GM18498 (cell line): ENCODE measurements around the gene FAM200C.
A peak's percentile ranks its signal among the peaks of the same experiment; 100 is the strongest.

ENCODE experiments used
- ATAC-seq: cut with Tn5 transposase; IDR thresholded peaks from one replicate; pipeline ENCODE4 v1.9.1; 2021; ENCODE audit warnings: mild to moderate bottlenecking, moderate library complexity; ENCODE audit not compliant: unreplicated experiment

The FAM200C gene

DNA sequence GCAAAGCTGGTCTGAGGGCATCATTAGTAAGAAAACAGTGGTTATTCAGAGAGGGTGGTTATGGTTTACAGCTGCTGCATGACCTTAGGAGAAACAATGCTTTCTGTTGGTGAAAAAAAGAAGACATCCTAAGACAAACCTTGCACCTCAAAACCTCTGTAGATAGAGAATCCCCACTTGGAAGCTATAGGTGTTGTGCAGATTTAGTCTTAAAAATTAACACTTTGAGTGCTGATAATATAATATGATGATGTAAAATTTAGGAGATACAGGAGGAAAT, 20.4 kb upstream of the FAM200C start:
- no peak for ATAC-seq

- no peak for ATAC-seq
Measured at GRCh38 chr5:160419458-160420330, 19.8 kb upstream of the FAM200C start.

DNA sequence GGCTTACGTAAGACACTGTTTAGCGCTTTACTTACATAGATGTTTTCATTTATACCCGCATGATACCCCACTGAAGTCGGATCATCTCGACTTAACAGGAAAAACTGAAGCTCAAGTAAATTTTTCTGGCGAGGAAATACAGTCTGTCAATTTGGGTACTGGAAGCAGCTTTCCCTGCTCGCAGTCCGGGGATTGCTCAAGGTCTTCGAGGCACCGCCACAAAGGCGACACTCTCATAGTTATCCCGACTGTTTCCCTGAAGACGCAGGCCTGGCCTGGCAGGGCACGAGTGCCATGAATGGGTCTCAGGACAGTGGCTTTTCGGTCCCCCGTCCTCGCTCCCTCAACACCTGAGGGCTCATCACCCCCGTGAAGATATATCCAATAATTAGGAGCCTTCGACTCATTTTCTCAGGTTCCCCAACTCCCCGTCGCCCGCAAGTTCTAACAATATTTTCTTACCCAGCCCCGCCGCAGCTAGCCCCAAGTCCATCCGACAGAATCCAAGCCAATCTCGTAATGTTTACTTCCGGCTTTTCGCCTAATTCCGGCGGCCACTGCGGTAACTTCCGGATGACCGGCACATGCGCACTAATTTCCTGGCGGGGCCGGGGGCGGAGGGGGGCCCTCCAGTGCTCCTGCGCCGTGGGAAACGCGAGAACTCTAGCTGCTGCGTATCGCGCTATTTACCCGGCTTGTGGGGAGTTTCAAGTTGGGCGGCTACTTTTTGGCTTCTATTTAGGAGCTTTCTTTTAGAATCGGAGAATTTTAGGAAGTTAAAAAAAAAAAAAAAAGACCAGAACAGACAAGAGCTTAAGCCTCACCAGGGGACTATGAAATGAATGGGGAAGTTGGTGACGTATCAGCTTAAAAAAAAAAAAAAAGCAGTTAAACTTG, 19.0 kb upstream of the FAM200C start, which contains the start of gene SLU7:
Gene SLU7 (minus strand): TSS at position 521 of the 897 bp plus-strand sequence. CDS start 3,787 bp downstream, outside the sequence.
- ATAC-seq = peak; percentile 75

GRCh38 chr5:160398806-160399205, 1.0 kb downstream of the FAM200C start:
- no peak for ATAC-seq

DNA sequence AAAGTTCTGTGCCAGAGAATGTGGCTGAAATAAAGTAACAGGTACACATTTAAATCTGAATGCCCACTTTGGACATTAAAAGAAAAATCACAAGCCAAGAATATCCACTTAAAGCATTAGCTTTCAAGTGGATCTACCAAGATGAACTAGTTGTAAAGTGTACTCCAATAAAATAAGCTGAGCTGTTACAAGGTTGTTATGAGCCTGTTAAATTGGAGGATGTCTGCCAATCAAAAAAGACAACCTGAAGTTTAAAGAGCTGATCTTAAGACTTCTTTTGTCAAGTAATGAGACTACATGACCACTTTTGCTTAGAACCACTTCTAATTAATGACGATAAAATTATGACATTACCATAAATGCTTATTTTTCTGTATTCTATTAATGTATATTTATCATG, 2.4 kb downstream of the FAM200C start:
- ATAC-seq = no peak

DNA sequence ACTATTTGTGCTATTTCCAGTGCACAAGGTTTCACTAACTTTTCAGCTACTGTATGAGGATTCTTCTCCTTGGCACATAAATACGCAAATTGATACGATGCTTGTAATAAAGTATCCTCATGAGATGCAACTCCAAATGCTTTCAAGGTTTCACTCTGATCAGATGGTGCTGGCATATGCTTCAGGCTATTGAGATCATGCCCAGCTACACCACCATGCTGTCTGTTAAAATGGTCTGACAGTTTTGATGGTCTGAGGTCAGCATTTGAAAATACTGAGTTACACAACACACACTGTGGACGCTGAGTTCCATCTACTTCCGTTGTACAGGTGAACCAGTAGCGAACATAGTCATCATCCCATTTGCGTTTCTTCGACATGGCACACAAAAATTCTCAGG, 4.7 kb downstream of the FAM200C start:
- ATAC-seq = no peak

DNA sequence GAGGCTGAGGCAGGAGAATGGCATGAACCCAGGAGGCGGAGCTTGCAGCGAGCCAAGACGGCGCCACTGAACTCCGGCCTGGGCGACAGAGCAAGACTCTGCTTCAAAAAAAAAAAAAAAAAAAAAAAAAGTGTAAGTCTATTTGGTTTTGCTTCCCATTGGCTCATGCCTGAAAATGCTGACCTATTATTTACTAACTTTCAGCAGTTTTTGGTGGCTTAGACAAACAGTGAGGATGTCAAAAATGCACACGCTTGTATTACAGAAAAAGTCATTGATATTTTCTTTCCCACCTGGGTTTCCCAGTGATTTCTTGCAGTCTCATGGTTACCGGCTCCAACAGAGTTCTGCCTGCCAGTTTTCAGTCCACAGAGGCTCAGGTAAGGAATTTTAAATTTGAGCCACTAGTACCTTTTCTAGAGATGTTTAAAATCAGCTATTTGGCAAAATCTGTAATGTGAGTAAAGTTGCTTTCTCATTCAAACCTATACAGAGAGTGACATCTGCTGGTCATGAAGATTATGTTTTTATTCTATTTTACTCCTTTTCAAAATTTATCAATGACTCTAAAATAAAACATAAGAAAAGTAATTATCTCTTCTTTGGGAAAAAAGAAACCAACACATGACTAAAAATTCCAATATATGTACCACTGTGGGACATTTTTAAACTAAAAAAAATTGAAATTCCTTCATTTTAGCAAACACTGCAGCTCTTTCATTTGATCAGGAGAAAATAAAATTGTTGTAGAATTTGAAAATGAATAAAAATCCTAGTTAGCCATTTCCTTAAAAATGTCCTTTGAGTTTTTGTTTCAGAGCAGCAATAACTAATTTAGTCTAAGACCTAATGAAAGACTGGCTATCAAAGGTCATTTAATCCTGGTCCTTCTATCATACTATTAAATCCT, 8.8 kb downstream of the FAM200C start:
- peak; percentile 56 for ATAC-seq

DNA sequence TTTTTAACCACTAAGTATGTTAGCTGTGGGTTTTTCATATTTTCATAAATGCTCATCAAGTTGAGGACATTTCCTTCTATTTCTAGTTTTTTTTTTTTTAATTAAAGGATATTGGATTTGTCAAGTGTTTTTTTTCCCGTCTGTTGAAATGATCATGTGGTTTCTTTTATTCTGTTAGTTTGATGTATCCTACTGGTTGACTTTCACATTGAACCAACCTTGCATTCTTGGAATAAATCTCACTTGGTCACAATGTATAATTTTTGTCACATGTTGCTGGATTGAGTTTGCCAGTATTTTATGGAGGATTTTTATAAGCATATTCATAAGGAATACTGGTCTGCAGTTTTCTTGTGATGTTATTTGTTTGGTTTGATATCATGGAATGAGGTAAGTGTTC, 12.4 kb downstream of the FAM200C start:
- no peak for ATAC-seq

DNA sequence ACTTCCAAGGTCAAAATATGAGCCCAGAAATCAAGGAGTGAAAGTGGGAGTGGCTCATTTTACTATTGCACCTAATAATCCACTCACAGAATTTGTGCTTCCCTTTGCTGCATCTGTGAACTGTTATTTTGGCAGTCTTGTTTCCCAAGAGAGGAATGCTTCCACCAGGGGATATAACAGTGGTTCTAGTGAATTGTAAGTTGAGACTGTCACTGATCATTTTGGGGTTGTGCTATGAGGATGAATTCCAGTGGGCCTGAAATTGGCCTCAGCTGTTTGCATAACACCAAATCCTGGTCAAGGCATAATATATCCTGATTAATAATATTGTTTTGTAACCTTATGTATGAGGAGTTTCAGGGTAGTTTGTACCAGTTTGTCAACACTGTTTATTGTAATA, 14.4 kb downstream of the FAM200C start:
- ATAC-seq = no peak

- ATAC-seq = no peak
Measured at GRCh38 chr5:160384681-160385080, 15.2 kb downstream of the FAM200C start.

DNA sequence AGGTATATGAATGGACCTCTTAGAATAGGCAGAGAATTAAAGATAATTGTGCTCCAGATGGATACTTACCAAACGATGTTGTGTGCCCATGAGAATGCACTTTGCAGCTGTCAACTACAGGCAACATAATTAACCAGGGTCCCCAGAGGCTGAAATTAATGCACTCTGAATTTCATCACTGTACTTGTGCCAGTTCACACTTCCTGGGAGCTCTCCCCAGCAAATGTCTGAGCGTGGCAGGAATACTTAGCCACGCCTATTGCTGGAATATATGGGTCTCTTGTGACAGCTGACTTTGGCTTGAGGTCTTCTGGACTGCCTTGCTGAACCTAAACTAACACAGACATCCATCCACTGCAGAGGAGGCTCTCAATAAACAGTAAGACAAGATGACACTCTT, 17.5 kb downstream of the FAM200C start:
- ATAC-seq = no peak

DNA sequence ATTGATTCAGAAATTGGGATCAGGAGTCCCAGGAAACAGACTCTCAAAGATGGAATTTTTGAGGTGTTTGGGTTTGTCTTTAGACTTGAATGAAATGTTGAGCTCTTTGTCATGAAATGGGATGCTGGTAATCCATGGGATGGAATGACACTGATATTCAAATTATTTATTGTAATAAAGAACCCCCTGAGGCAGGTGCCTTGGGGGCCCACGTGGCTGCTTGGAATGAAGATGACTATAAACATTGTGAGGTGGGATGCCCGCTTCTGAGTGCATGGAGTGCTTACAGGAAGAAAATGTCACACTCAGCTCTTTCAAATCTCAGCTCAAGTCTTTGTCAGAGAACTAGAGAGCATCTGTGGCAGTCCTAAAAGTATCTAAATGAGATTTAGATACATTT, 19.8 kb downstream of the FAM200C start:
- no peak for ATAC-seq

DNA sequence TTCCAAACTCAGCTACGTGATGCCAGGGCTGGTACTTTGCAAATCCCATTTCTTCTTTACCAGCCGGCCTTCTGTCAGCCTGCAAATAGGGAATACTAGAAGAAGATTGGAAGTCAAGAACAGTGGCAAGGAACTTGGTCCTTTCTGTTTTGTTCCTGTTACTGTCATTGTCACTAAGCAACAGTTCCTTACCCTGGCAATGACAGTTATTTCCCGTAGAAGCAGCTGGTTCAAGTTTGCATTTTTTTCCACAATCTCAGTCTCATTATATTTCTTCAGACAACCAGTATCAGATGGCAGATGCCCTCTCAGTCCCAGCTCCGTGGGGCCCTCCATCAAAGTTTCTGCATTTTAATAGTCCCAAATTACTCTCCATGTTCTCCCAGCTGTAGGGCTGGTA, 20.3 kb downstream of the FAM200C start:
- no peak for ATAC-seq

GRCh38 chr5:160378330-160378729, 21.5 kb downstream of the FAM200C start:
- ATAC-seq = no peak

- ATAC-seq = no peak
Measured at GRCh38 chr5:160377651-160378050, 22.2 kb downstream of the FAM200C start.

DNA sequence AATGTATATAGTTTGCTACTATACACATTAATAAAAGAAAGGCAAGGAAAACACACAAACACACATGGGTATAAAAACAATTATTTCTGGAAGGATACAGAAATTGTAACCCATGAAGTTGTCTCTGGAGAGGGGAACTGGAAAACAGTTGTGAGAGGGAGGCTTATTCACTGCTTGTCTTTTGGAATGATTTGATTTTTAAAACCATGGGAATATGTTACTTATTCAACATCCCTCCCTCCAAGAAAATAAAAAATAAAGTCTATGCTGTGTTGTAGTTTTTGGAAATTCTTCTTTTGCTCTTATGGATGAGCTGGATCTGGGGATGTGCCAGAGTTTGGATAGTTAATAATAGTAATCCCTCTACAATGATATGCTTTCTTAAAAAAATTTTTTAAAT, 23.4 kb downstream of the FAM200C start:
- no peak for ATAC-seq

- ATAC-seq = no peak
Measured at GRCh38 chr5:160375701-160376100, 24.2 kb downstream of the FAM200C start.

DNA sequence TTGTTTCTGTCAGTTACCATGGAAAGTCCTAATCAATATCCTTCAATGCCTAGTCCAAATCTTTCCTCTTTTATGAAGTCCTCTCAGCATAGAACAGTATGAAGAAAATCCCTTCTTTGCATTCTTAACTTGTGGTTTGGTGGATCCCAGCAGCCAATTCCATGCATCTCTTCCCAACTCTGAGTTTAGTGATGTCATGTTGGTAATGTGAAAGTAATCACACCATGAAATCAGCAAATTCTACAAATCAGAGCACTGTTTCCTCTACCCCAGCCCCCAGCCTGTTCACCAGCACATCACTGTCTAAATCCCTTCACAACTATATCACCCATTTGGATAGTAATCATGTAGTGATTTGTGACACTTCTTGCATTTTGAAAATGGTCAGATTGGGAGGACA, 24.7 kb downstream of the FAM200C start:
- no peak for ATAC-seq

DNA sequence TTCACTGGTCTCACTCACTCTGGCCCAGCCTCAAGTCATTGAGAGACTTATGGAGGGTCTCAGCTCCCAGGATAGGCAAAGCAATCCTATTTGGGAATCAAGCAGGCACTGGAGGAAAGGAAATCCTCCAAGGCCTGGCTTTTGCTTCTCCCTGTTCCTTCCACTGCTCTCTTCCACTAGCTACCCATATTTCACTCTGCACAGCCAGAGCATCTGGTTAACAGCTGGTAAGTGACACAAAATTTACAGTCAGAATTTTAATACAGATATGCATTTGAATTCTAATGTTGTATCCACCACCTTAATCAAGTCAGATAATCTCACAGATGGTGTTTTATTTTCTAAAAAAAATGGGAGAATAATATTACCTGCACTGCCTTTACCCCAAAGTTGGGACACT, 28.6 kb downstream of the FAM200C start:
- no peak for ATAC-seq

DNA sequence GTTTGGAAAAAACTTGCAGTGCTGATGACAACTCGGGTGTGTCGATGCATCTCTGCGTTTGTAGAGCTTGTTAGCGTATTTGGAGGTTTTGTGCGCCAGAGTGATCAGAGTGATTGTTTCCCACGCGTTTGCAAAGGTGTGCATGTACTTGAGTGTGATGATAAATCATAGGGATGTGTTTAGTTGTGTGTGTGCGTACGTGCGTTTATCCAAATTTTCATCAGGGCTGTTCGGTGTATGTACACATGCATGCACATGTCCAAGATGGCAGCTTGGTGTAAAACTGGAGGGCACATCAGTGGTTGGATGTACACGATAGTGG, 29.2 kb downstream of the FAM200C start:
- ATAC-seq = no peak
